Left ventricle myocardium inferior (tissue), 1 donor: ENCODE measurements around the gene ISLR. TPM values are rescaled to one million over a fixed set of nuclear protein-coding genes. Genes with fewer than 3 reads are reported as not detected.

Experiments
- DNase-seq: peaks from one replicate; pipeline ENCODE4 v3.0.0-alpha.2; 2020
- H3K27ac ChIP-seq: fragments of 200-600 bp; replicated peaks from 2 replicates; pipeline ENCODE4 v1.8.0; 2021
- H3K27me3 ChIP-seq: fragments of 200-600 bp; 2 replicates; pipeline ENCODE4 v1.8.0; 2021; ENCODE audit warnings: low read depth
- H3K36me3 ChIP-seq: fragments of 200-600 bp; 2 replicates; pipeline ENCODE4 v1.8.0; 2021
- H3K4me1 ChIP-seq: fragments of 200-600 bp; 2 replicates; pipeline ENCODE4 v1.8.0; 2021
- H3K4me3 ChIP-seq: fragments of 200-600 bp; 2 replicates; pipeline ENCODE4 v1.8.0; 2021; ENCODE audit warnings: mild to moderate bottlenecking, moderate library complexity
- H3K9me3 ChIP-seq: fragments of 200-600 bp; replicated peaks from 2 replicates; pipeline ENCODE4 v1.8.0; 2021
- CTCF ChIP-seq: fragments of 200-600 bp; IDR thresholded peaks from 2 replicates; pipeline ENCODE4 v1.8.0; 2021; ENCODE audit warnings: antibody characterized with exemption, mild to moderate bottlenecking, borderline replicate concordance
- intact Hi-C: fragments of 100-400 bp; cut with micrococcal nuclease; formaldehyde crosslinking; loops from one replicate; pipeline ENCODE4 v1.11.0; 2022
- total RNA-seq: library from RNA; stranded (reverse); fragmentation: NEBNext Ultra II Directional; extraction: Animal tissue kit (Norgen Biotek cat#: 25700); gene quantifications from one replicate; pipeline ENCODE4 v1.2.1, GENCODE V29; 2021
- donor health status: DM: no; HTN: yes; CAD: no; lungs with severe emphysema.

ISLR gene
- total RNA-seq, 1 donor from 2014 or later: 12.7 TPM

DNA sequence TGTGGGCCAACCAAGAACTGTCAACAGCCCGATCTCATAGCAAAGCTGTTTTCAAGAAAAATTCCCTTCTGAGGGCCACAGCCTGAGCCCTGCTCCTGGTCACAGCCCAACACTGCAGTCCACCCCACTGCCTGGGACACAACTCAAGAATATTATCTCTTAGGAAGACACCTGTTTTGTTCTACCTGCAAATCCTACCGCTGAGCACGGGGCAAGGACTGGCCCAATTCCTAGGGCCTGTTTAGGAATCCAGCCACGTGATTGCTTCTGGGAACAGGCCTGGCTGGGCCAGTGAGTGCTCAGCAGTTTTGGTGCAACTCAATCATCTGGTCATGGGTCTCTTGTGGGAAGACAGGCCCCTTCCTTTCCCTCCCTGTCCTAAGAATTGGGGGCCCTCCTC, 34.9 kb upstream of the ISLR start:
- DNase-seq: no peak
- intact Hi-C loops: no loop called here
- Histone ChIP-seq H3K4me1 (peaks cover 43% of the 10 kb centered on the region), H3K27me3 (peaks cover 21% of the 10 kb centered on the region), H3K9me3 (no peaks in the 10 kb centered on the region), H3K36me3 (no peaks in the 10 kb centered on the region), H3K27ac (no peak overlapping the region), H3K4me3 (no peak overlapping the region)
- TF ChIP-seq CTCF: no peak

GRCh38 chr15:74141591-74141990, 31.9 kb upstream of the ISLR start:
- H3K27me3 ChIP-seq: no peaks in the 10 kb centered on the region
- H3K9me3 ChIP-seq: peaks cover 8% of the 10 kb centered on the region
- no peak overlapping the region for H3K27ac ChIP-seq
- H3K4me3 ChIP-seq: no peak overlapping the region
- H3K36me3 ChIP-seq: no peaks in the 10 kb centered on the region
- TF ChIP-seq CTCF: no peak
- intact Hi-C loops: loop anchor here (10.0 kb wide), 1 partner anchor 93 kb away; the partner anchor contains the start of gene CCDC33
- H3K4me1 ChIP-seq: peaks cover 14% of the 10 kb centered on the region
- no peak for DNase-seq

DNA sequence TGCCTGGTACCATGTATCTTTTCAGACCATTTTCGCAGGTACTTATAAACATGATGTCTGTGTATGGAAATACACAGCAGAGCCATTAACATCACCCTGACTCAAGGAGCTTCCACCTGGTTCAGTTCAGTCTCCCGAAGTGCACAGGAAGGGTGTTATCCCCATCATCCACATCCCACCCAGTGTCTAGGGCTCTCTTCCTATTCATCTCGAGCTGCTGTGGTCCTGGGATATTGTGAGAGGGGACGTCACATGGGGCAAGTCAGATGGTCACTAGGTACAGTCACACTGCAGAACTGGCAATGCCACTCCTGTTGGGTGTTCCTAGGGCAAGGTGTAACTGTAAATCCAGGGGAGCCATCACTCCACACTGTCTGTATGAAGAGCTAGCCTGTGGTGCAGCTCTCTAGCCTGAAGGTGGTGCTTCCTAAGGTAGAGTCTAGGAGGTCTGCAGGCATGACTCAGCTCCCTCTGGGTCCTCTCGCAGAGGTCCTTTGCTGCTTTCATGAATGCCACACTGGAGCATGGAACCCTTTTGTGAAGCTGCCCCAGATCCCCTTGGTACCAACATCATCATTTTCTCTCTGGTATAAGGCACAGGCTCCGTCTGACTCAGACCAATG, 29.2 kb upstream of the ISLR start:
- intact Hi-C loops: loop anchor here (10.0 kb wide), 1 partner anchor 91 kb away; the partner anchor contains the start of gene CCDC33
- no peak for TF ChIP-seq CTCF
- Histone ChIP-seq H3K27me3 (no peaks in the 10 kb centered on the region), H3K9me3 (peaks cover 16% of the 10 kb centered on the region), H3K4me1 (no peaks in the 10 kb centered on the region), H3K36me3 (no peaks in the 10 kb centered on the region), H3K27ac (no peak overlapping the region), H3K4me3 (no peak overlapping the region)
- DNase-seq: no peak

- H3K27me3 ChIP-seq: no peaks in the 10 kb centered on the region
- H3K4me3 ChIP-seq: no peak overlapping the region
- no peak overlapping the region for H3K27ac ChIP-seq
- intact Hi-C loops: loop anchor here (10.0 kb wide), 1 partner anchor 88 kb away; the partner anchor contains the start of gene CCDC33
- no peaks in the 10 kb centered on the region for H3K36me3 ChIP-seq
- H3K9me3 ChIP-seq: peaks cover 16% of the 10 kb centered on the region
- no peak for DNase-seq
- no peak for TF ChIP-seq CTCF
- no peaks in the 10 kb centered on the region for H3K4me1 ChIP-seq
These were observed 27.2 kb upstream of the ISLR start for GRCh38 chr15:74146277-74146800.

DNA sequence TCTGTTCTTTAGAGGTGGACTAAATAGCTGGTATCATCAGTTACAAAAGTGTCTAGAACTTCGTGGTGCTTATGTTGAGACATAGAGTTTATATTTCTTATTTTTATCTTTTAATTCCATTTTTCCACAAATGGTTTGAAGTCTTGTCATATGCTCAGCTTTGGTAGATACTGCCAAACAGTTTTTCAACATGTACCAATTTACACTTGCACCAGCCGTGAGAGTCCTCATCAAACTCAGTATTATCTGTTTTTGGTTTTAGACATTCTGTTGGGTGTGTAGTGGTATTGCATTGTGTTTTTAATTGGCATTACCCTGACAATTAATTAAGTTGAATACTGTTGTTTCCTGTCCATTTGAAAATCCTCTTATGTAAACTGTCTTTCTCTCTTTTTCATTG, 26.5 kb upstream of the ISLR start:
- intact Hi-C loops: loop anchor here (10.0 kb wide), 1 partner anchor 88 kb away; the partner anchor contains the start of gene CCDC33
- Histone ChIP-seq H3K4me3 (no peak overlapping the region), H3K27me3 (no peaks in the 10 kb centered on the region), H3K9me3 (peaks cover 16% of the 10 kb centered on the region), H3K4me1 (no peaks in the 10 kb centered on the region), H3K27ac (no peak overlapping the region), H3K36me3 (no peaks in the 10 kb centered on the region)
- DNase-seq: no peak
- TF ChIP-seq CTCF: no peak
